GM21381 (cell line): ENCODE data around the gene STK16.
"Not testable (repeated sequence)": the region's sequence is repeated elsewhere in the genome, so short reads cannot be mapped to it uniquely, and the experiment has no call there.

Experiments used
- ATAC-seq: cut with Tn5 transposase; IDR thresholded peaks from one replicate; pipeline ENCODE4 v1.9.1; 2021; ENCODE audit warnings: mild to moderate bottlenecking, moderate library complexity; ENCODE audit not compliant: unreplicated experiment

Gene STK16

GRCh38 chr2:219245148-219245898, at the start of gene STK16, which contains the start of gene GLB1L:
Gene STK16 (plus strand): TSS chr2:219245479. CDS start chr2:219246000, 521 bp downstream.
Gene GLB1L (minus strand): TSS chr2:219245444. CDS start chr2:219243573, 1,871 bp downstream.
- peak; percentile 65 for ATAC-seq

DNA sequence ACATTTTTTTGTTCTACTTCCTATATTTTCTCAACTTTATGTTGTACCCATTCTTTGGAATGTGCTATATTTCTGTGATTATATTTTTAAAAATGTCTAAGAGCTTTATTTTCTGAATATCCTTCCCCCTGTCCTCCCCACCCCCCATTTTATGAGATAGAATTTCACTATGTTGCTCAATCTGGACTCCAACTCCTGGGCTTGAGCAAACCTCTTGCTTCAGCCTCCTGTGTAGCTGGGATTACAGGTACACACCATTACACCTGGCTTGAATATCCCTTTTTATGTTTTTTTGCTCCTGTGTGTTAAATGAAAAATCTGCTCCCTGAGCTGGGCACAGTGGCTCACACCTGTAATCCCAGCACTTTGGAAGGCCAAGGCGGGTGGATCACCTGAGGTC, 47.9 kb upstream of the STK16 start:
- no peak for ATAC-seq

DNA sequence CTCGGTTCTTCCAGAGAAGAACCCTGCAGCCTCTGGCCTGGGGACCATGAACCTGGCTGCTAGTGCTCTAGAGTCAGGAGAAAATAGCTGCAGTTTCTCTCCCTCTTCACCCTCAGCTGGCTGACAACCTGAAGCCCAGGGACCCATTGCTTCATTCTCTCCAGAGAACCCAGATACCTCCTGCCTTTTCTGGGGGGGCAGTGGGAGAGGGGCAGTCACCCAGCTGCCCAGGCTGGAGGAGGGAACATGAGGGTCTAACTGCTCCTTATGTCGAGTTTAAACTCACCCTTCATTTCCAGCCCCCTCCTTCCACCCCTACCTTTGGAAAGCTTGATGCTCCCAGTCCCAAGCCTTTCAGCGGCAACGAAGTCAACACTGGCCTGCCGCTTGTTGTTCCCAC, 46.3 kb upstream of the STK16 start:
- no peak for ATAC-seq

GRCh38 chr2:219199470-219200211, 45.6 kb upstream of the STK16 start:
- no peak for ATAC-seq

- not testable (repeated sequence) for ATAC-seq
Measured at GRCh38 chr2:219200502-219201326, 44.6 kb upstream of the STK16 start.

- not testable (repeated sequence) for ATAC-seq
Measured at GRCh38 chr2:219201331-219201730, 43.9 kb upstream of the STK16 start.

DNA sequence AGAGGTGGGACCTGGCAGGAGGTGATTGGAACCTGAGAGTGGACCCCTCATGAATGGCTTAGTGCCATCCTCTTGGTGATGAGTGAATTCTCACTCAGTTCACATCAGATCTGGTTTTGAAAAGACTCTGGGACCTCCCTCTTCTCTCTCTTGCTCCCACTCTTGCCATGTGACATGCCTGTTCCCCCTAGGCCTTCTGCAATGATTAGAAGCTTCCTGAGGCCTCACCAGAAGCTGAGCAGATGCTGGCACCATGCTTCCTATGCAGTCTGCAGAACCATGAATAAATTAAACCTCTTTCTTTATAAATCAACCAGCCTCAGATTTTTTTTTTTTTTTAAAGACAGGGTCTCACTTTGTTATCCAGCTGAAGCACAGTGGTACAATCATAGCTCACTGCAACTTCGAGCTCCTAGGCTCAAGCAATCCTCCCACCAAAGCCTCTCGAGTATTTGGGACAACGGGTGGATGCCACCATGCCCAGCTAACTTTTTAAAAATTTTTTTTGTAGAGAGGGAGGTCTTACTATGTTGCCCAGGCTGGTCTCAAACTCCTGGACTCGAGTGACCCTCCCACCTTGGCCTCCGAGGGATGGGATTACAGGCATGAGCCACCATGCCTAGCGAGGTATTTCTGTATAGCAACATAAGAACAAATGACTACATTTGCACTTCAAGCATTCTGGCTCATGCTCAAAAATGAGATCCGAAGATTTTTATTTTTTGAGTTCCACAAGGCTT, 40.7 kb upstream of the STK16 start:
- ATAC-seq, result no peak

DNA sequence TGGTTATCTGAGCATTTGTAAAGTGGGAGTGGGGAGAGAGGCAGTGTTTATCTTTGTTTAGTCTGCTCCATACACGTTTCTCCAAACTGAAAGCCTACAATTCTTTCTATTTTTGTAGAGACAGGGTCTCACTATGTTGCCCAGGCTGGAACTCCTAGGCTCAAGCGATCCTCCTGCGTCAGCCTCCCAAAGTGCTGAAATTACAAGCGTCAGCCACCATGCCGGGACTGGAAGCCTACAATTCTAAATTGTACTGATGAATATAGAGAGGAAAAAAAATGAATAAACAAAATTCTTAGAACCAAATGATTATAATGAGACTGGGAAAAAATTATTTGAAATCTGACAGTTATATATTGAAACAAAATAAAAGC, 40.1 kb upstream of the STK16 start:
- no peak for ATAC-seq

- no peak for ATAC-seq
Measured at GRCh38 chr2:219205981-219206327, 39.3 kb upstream of the STK16 start.

DNA sequence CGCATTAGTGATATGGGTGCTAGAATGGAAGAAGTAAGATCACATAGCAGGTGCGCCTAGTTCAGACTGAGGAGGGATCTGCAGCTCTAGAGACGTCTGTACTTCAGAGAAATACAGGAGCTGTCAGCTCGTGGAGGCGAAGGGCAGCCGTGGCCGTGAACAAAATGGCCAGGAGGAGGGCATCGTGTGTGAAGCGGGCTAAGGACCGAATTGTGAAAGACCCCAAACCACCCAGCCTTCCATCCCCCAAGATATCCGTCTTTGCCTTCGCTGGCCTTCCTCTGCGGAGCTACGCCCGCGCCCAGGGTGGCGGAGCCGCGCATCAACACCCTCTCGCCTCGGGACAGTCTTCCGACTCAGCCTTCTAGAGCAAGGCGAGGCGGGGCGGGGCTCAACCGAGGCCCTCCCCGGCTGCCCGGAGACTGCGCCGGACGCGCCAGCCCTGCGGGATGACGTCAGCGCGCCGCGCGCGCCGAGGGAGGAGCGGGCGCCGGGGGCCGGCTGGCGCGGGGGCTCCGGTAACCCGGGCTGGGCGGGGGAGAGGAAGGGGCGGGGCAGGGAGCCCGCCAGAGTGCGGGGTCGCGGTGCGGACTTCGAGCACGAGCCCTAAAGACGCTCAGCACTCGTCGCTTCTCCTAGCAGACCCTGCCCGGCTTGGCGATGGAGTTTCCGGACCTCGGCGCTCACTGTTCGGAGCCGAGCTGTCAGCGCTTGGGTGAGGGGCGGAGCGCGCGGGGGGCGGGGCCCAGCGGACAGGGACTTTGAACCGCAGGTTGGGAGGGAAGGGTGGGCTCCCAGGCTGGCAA, 38.7 kb upstream of the STK16 start, which contains the start of gene ZFAND2B:
ZFAND2B (plus strand) TSS at position 455 of the 806 bp plus-strand sequence; CDS start at position 661, 206 bp downstream.
- peak; percentile 97 for ATAC-seq

GRCh38 chr2:219207134-219207883, 38.0 kb upstream of the STK16 start:
- ATAC-seq, result no peak

GRCh38 chr2:219207884-219208740, 37.2 kb upstream of the STK16 start:
- no peak for ATAC-seq

DNA sequence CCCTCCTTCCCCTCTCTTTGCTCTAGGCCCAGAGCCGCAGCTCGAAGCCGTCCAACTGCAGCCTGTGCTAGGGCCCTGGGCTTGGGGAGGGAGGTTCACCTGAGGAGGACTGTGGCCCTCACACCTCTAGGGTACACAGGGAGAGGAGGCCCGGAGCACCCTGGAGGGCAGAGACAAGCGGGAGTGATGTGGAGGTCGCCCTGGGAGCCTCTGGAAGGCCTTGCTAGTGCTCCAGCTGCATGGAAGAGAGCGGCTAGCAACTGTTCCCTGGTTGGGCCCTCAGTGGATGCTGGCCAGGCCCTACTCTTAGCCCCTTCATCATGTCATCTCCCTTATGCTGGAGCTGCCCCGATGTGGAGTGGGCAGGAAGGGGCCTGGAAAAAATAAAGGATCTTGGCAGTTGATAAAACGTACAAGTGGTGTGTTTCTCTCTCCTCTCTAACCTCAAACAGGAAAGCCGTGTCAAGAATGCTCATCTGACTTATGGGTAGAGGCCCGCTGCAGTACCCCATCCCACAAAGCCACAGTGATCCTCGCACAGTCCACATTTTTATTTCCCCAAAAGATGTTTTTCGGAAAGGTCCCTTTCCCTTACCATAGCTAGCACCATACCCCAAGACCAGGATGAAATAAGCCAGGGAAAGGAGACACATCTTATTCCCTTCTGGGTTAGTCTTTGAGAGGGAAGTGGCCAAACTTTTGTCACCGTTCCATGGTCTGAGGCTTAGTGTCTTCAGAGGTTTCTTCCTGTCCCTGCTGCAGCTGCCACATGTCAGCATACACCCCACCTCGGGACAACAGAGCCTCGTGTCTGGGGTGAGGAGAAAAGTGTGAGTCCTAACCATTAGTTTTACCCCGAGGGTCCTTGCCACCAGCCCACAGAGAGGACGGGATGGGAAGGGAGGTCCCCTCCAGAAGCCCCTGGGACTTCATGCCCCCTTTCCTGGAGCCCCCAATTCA, 35.8 kb upstream of the STK16 start:
- ATAC-seq, result no peak

DNA sequence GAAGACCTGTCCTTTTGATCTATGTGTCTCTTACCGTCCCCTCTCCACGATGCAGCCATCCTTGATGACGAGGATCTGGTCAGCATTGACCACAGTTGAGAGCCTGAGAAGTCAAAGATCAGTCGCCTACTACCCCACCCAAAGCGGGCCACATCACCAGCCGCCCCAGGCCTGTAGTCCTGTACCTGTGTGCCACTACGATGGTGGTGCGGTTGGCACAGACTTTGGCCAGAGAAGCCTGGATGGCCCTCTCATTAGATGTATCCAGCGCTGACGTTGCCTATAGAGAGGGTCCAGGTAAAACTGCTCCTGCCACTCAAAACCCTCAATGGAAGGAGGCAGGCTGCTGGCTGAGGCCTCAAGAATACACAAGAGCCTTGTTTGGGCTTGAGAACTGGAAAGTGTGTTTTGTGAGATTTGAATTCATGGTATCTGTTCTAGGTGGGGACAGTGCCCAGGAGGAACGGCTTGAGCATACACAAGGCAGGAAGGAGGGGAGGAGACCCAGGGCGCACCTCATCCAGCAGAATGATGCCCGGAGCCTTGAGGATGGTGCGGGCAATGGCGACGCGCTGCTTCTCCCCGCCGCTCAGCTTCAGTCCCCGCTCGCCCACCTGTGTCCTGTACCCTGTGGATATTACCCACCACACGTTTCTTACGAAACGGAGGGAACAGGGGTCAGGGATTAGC, 34.9 kb upstream of the STK16 start:
- no peak for ATAC-seq

- ATAC-seq, result no peak
Measured at GRCh38 chr2:219210886-219211362, 34.4 kb upstream of the STK16 start.

DNA sequence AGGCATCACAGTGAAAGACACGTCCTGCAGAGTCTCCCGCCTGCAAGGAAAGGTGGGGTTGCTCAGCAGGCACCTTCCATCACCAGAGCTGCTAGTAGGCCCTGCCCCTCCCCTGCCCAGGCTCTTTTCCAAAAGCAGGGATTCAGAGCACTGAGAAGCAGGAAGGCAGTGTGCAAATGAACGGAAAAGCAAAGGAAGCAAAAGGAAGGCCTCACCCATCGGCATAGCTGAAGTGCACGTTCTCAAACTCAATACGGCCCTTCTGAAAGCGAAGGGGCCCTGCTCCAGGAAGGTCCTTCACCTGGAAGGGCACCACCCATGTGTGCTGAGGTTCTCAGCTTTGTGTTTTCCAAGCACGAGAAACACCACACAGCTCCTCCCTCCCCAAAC, 32.3 kb upstream of the STK16 start:
- ATAC-seq, result no peak
